HG03378 (cell line): ENCODE data around the gene CYBA.
"Not testable (repeated sequence)": the region's sequence is repeated elsewhere in the genome, so short reads cannot be mapped to it uniquely, and the experiment has no call there.

ENCODE experiments used
- ATAC-seq: cut with Tn5 transposase; IDR thresholded peaks from one replicate; pipeline ENCODE4 v1.9.1; 2021; ENCODE audit warnings: mild to moderate bottlenecking, moderate library complexity; ENCODE audit not compliant: unreplicated experiment

Gene CYBA

DNA sequence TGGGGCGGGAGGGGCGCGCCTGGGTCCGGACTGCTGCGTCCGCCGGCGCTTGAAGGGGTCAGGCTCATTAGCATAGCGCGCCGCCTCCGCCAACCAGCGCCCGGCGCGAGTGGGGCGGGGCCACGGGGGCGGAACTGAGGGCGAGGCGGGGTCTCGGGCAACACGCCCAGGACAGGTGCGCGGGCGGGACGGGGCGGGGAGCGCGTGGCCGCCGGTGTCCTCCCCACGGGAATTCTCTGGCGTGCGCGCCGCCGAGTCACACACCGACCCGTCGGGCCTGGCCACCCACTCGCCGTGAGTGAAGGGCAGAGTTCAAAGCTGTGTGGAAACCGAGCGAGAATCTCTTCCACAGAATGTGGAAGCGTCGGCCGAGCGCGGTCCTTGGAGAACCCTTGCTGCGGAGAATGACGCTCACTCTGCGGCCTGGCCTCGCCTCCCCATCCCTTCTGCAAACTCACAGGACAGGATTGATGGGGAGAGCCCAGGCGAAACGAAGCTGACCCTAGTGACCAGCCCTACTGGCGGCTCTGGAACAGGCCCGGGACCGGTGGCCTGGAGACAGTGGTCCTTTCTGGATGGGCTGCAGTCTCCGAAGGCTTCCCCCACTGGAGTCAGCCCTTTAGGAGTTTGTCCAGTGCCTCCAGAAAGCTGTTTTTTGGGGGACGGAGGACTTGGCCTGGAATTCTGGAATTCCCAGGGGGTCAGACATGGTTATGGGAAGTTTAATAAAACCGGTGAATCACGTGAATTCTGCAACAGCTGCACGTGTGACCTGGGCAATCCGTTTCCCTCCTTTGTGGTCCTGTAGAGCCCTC, 35.8 kb upstream of the CYBA start, which contains the start of gene SNAI3:
Gene SNAI3 (minus strand): TSS at position 69 of the 815 bp plus-strand sequence. CDS start 101 bp downstream, outside the sequence.
- ATAC-seq: no peak

DNA sequence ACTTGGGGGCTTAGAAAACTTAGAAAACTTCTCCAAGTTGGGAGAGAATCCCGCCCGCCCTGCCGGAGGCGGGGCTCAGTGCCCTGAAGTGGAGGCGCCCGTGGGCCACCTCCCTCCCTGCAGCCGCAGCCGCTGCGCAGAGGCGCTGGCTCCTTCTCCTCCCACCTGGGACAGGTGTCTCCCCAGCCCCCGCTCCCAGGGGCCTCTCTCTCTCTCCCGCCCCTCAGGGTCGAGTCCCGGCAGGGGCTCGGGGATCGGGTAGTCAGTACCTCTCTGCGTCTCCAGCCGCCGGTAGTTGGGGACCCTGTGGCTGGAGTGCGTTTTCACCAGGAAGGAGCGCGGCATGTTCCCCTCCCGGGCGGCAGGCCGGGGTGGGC, 35.2 kb upstream of the CYBA start:
- ATAC-seq: no peak

DNA sequence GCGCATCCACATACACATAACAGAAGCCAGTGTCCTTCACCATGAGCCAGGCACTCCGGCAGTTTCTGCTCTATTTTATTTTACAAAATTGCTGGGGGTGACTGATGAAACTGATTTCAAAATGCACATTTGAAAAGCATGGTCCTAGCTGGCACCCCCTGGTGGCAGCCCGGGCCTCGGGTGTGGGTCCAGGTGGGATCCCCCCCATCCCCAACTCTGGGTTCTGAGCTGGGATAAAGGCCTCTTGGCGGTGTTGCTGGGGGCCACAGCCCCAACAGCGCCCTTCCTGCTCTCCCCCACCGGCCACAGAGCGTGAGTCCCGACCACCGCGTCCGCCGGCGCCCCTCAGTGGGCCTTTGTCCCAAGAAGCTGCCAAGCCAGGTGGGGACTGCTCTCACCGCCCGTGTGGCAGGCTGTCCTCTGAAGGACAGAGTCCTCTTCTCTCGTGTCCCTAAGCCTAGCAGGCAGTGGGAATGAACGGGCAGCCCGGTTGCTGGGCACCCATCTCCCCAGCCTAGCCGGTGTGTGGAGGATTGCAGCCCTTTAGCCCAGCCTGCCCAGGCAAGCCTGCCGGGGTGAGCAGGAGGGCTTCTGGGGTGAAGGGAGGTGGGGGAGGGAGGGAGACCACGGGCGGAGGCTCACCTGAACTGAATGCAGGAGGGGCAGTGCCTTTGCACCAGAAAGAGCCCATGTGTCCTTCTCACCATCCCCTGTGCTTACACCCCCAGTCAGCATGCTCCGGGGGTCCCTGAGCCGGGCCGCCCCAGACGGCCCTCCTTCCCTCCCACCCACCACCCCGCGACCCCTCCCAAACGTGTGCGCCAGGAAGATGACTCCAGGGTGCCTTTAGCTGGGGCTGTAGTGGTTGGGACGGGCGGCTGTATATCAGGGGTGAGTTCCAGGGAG, 34.6 kb upstream of the CYBA start:
- ATAC-seq: no peak

DNA sequence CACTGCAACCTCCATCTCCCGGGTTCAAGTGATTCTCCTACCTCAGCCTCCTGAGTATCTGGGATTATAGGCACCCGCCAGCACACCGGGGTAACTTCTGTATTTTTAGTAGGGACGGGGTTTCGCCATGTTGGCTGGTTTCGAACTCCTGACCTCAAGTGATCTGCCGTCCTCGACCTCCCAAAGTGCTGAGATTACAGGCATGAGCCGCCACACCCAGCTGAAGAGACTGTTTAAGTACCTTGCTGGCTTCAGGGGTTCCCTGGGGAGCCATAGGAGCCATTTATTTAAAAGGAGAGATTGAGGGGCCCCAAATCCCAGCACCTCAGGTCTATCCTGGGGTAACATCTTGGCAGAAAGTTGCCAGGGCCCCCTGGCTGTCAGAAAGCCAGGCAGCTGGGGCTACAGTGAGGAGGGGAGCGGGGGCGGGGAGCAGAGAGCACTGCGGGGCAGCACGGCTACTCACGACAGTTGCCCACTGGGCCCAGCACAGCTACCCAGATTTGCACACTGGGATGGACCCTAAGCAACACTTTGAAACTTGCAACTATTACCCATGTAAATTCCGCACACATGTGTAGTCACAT, 33.8 kb upstream of the CYBA start:
- ATAC-seq: no peak

DNA sequence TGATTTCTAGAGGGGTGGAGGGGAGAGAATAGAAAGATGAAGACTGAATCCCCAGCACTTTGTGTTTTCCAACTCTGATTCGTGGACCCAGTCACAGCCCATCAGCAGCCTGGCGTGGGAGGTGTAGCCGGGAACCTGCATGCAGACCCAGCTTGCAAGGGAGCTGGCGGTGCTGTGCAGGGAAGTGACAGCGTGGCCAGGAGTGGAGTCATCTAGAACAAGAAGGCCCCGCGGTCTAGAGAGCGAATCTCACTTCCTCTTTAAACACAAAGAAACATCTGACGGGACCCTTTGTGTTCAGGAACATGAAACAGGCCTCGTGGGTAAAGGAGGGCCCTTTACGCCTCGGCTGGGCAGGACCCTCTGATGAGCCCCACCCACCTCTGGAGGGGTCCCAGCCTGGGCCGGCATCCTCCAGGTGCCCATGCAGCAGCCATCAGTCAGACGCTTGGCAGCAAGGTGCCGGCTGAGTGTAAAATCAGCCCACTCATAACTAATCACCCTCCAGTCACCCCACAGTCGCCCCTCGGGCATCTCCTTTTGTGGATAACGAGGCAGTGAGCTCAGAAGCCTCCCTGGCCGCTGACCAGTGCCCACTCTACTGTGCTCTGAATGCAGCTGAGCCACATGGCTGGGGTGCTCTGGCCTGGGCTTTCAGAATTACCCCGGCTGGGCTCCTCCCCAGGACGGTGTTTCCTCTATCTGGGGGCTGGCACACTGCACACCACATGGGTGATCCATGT, 31.0 kb upstream of the CYBA start:
- ATAC-seq: peak; percentile 46

DNA sequence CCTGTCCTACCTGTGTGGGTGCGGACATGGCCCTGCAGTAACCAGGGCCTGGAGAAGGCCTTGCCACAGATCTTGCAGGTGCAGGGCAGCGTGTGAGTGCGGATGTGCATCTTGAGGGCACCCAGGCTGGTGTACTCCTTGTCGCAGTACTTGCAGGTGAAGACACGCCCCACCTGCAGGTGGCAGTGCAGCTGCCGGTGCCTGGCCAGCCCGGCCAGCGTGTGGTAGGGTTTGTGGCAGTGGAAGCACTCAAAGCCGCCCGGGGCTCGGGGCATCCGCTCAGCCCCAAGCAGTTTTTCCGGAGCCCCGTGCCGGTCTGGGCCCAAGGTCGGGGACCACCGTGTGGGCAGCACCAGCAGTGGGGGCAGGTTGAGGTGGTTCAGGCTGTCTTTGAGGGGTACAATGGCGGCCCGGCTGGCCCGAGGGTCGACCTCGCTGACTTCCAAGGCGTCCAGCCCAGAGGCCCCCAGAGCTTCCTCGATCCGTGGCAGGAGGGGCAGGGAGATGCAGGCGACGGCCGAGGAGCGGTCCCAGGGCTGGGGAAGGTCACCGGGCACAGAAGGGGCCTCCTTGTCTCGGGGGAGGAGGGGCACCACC, 30.3 kb upstream of the CYBA start:
- ATAC-seq: no peak

DNA sequence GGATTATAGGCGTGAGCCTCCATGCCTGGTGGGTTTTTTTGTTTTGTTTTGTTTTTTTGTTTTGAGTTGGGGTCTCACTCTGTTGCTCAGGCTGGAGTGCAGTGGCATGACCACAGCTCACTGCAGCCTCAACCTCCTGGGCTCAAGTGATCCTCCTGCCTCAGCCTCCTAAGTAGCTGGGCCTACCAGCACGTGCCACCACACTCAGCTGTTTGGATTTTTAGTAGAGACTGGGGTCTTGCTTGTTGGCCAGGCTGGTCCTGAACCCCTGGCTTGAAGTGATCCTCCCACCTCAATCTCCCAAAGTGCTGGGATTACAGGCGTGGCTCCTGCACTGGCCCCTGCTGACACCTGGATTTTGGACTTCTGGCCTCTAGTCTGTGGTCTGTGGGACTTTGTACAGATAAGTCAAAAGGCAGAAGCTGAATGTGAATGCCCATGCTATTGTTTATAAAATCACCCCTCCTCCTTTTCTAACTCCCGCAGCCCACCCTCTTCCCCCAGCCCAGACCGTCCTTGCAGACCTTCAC, 29.8 kb upstream of the CYBA start:
- no peak for ATAC-seq

DNA sequence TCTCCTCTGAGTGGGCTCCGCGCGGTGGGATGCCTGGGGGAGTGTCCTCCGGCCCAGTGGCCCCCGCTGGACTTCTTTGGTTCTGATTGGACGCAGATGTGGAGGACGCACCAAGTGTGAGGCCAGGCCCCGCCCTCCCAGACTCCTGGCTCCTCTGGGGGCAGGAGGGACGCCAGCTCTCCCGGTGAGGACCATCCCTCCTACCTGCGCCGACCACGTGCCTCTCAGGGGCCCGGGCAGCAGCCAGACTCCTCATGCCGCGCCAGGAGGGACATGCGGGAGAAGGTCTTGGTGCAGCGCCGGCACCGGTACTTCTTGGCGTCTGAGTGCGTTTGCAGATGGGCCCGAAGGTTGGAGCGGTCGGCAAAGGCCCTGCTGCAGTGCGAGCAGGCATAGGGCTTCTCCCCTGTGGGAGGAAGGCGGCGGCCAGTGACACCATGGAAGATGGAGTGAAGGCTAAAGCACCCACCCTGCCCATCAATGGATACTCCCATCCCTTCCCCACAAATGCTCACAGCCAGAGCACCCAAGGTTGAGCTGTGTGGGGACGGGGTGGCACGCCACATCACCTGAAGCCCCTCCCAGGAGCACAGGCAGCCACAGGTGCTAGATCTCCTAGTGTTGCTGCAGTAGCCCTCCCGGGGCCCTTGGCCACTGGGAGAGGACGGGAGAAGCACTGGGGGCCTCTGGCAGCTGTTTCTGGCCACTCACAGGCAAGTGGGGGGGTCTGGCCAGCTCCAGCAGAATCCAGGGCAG, 27.5 kb upstream of the CYBA start:
- ATAC-seq: no peak

DNA sequence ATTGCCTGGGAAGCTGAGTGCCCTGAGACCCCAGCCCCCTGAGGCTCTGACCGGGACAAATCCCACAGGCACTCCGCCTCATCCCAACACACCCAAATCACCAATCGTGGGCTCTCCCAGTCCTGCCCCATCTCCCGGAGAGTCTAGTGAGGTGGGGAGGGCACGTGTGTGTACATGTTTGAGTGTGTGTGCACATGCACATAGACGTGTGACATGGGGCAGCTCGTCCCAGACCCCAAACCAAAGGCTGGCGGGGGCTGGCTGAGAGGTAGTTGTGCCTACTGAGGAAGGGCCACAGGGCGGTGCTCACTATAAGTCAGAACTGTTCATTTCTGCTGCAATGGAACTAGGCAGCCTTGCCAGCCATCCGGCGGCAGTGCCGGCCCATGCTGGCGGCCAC, 26.9 kb upstream of the CYBA start:
- no peak for ATAC-seq

DNA sequence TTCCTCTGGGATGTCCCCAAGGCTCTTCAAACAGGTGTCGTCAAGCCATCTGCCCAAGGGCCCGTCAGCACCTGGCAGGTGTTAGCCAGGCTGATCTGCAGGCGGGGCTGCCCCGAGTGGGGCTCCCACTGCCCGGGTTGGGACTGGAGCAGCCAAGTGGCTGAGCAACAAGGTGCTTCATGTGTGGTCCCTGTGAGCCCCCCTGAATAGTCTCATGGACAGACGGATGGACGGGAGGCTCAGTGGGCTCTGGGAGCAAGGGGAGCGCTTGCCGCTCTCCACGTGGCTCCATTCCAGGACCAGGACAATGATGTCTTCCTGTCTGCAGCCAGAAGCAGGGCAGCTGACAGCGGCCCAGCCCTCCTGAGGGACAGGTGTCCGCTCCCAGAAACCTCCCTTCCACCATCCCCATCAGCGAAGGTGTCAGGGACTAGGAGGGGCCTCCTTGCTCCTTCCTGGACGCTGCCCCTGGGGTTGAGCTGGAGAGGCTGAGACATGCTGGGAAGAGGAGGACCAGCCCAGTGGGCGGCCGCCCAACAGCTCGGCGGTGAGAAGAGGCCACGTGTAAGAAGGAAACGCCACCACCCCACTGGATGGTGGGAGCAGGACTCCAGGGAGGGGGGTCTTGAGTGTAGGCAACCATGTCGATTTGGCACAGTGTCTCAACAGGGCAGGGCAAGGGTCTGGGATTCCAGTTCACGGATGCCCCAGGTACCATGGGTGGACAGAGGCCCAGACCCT, 25.8 kb upstream of the CYBA start:
- ATAC-seq: no peak

DNA sequence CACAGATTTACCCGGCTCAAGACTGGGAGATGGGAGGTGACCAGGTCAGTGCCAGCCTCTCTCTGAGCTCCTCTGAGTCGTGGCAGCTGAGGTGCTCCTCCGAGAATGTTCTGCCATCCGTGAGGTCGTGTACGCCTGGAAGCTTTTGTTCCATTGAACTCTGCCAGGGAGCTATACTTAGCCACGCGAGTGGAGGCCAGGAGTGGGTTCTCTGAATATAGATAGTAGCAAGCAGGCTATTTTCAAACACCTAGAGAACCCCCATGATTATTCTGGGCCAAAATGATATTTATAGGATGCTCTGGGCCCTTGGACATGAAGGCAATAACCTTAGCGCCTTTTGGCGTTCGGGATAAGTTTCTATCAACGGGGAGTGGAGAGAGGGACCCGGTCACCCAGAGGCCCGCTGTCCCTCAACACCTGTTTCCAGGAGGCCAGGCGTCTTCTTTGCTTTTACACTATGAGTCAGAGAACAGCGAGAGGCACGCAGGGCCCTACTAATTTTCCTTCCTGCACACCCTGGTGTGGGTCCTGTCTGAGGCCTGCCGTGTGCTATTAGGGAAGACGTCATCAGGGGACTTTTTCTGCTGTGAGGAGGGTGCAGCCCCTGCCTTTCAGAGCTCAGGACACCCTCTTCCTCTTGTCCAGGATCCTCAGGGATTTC, 23.0 kb upstream of the CYBA start:
- ATAC-seq: no peak

DNA sequence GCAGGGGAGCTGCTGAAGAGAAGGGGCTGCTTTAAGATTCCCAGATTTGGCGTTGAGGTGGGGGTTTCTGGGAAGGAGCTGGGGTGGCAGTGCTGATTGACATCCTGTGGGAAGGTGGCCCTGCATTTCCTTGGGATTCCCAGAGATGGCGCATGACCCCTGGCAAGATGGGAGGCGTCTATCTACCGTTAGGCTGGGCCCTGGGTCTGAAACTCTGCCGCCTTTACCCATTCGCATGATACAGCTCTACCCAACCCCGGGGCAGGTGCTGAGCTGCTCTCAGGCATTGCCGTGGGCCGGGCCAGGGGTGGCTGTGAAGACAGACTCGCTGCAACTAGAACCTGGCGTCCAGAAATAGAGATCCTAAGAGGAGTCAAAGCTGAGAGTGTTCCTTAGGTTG, 21.9 kb upstream of the CYBA start:
- ATAC-seq: no peak

DNA sequence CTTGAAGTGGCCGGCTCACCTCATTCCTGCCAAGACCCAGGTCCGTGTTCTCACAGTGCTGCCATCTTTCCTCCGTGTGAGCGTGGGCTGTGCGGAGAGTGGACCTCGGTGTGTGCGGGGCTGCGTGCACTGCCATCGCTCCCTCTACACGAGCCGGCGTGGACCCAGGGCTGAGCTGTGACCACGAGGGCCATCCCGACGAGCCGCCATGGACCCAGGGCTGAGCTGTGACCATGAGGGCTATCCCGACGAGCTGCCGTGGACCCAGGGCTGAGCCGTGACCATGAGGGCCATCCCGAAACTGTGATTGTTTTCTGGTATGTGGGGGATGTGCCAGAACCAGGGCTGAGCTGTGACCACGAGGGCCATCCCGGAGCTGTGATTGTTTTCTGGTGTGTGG, 21.0 kb upstream of the CYBA start:
- ATAC-seq: no peak

DNA sequence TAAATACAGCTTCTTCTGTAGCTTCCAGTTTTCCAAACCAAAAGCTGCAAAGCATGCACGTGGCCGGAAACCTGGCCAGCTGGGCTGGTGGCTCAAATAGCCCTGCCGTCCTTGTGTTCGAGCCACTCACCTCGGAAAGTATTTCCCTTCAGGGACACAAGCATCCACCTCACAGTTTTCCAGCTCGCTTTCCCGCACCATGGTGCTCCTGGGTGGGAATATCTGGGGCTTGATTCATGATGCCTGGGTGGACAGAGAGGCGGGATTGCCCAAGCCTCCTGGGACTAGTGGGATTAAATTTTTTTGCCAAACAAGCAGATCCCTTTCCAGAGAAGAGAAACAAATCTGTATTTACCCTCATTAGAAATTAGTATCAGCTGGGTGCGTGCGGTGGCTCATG, 19.1 kb upstream of the CYBA start:
- no peak for ATAC-seq

DNA sequence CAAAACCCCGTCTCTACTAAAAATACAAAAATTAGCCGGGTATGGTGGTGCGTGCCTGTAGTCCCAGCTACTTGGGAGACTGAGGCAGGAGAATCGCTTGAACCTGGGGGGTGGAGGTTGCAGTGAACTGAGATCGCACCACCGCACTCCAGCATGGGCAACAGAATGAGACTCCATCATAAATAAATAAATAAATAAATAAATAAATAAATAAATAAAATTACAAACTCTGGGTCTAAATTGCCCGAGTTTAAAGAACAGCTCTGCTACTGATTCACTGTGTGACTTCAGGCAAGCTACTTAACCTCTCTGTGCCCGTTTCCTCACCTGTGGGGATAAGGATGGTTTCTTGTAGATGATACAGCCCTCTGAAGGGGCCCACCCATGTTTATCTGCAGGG, 18.6 kb upstream of the CYBA start:
- not testable (repeated sequence) for ATAC-seq

DNA sequence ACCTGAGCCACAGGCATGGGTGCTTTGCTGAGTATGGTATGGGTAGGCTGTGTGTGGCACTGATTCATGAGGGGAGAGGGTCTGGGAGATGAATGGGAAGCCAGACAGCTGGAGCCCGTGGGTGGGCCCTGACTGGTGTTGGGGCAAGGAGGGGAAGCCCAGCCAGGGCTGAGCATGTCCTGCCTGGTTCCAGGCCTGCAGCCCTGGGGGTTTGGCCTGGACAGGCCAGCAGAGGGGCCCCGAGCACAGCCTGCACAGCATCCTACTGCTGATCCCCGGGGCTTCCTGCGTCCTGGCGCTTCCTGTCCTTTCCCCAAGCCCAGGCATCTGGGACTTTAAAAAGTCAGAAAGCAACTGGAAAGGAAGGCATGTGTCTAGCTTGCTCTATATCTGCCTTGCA, 16.6 kb upstream of the CYBA start:
- ATAC-seq: no peak

DNA sequence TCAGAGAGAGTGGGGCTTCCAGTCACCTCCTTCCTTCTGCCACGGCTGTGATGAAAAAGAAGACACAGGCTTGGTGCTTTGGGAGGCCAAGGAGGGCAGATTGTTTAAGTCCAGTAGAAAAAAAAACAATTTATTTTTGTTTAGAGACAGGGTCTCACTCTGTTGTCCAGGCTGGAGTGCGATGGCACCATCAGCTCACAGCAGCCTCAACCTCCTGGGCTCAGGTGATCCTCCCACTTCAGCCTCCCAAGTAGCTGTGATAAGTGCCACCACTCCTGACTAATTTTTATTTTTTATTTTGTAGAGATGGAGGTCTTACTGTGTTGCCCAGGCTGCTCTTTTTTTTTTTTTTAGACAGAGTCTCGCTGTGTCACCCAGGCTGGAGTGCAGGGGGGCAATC, 14.7 kb upstream of the CYBA start:
- ATAC-seq: no peak

DNA sequence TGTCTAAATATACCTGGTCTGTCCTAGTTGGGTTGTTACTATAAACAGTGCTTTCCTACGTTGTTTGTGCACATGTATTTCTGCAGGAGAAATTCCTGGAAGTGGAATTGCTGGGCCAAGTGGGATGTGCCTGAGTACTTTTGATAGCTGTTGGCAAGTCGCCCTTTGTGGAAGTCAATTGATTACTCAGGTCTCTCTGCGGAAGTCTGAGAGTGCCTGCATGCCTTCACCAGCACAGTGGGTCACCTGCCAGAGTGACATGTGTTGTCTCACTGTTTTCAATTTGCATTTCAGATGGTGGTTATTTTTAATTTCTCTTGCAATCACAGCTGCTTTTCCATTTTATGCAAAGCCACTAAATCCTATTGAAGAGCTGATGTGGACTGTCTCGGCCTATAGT, 14.3 kb upstream of the CYBA start:
- ATAC-seq: no peak
